Vagina (tissue), 2 donors: ENCODE data around the gene SLC7A11. TPM values are rescaled to one million over a fixed set of nuclear protein-coding genes. Genes with fewer than 3 reads are reported as not detected.

Experiments
- DNase-seq, 2 donors: peaks; one replicate each; pipeline ENCODE4 v3.0.0-alpha.2; 2017; ENCODE audit errors: extremely low spot score in 2 of 2
- H3K27ac ChIP-seq: fragments of 200-600 bp; sonication (generic); one replicate; pipeline ENCODE4 v1.5.1; 2019
- H3K27me3 ChIP-seq: fragments of 200-600 bp; sonication (generic); one replicate; pipeline ENCODE4 v1.5.1; 2019
- H3K36me3 ChIP-seq, 2 donors: fragments of 200-600 bp; sonication (generic); one replicate each; pipeline ENCODE4 v1.5.1; 2017 to 2019
- H3K4me1 ChIP-seq: fragments of 200-600 bp; sonication (generic); one replicate; pipeline ENCODE4 v1.5.1; 2019
- H3K4me3 ChIP-seq, 2 donors: fragments of 200-600 bp; sonication (generic); 1 replicate in 1 of 2; 2 replicates in 1 of 2; pipeline ENCODE4 v1.5.1; 2016 to 2019
- H3K9me3 ChIP-seq: fragments of 200-600 bp; sonication (generic); one replicate; pipeline ENCODE4 v1.5.1; 2019
- POLR2A ChIP-seq, 2 donors: fragments of 450-650 bp; IDR thresholded peaks; one replicate each; pipeline ENCODE4 v1.6.1; 2017; ENCODE audit warnings: antibody characterized with exemption in 2 of 2, mild to moderate bottlenecking in 2 of 2, moderate library complexity in 2 of 2
- POLR2AphosphoS5 ChIP-seq, 2 donors: sonication (generic); formaldehyde crosslinking; IDR thresholded peaks; one replicate each; pipeline ENCODE4 v1.9.0; 2017; ENCODE audit warnings: antibody characterized with exemption in 2 of 2, mild to moderate bottlenecking in 2 of 2, low read depth in 1 of 2; ENCODE audit not compliant: insufficient read depth in 1 of 2
- intact Hi-C: fragments of 100-400 bp; cut with DNase I; formaldehyde crosslinking; loops from one replicate; pipeline ENCODE4 v1.15.1; 2023
- total RNA-seq: library from RNA; depleted of rRNA; stranded (reverse); fragments of >200 nt; gene quantifications from one replicate; pipeline ENCODE4 v1.2.3, GENCODE V29; 2016
- TF ChIP-seq, protein P1 (sequence below), 3 experiments: fragments of 450-650 bp in 2 of 3; fragments of 200-600 bp in 1 of 3; sonication (generic) in 1 of 3; IDR thresholded peaks; one replicate each; pipeline ENCODE4 v1.5.1; 2017 to 2019; ENCODE audit warnings: antibody characterized with exemption in 3 of 3, mild to moderate bottlenecking in 2 of 3, moderate library complexity in 2 of 3

The SLC7A11 gene
- total RNA-seq, 1 donor from 2014 or later, result 1.5 TPM

DNA sequence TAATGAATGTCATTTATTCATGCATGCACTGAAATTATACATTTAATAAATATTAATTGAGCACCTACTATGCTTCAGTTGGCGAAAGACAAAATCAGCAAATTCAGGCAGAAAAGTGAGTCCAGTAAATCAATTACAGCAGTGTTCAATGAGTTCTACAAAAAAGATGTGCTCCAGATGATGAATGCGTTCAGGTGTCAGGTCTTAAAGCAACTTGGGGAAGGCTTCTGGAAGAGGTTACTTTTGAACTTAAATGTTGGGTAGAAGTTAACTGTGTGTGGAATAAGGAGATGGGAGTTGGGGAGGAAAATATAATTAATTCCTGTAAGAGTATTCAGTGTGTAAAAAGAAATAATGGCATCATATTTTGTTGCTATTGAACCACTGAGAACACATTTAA is 79.0 kb downstream of the SLC7A11 start:
- Histone ChIP-seq H3K36me3 (no peaks in the 10 kb centered on the region), H3K27me3 (no peaks in the 10 kb centered on the region), H3K9me3 (no peaks in the 10 kb centered on the region), H3K4me1 (no peaks in the 10 kb centered on the region), H3K4me3 (no peak overlapping the region), H3K27ac (no peak overlapping the region)
- TF ChIP-seq POLR2AphosphoS5 (IDR thresholded peaks at IDR 0.05; ENCODE audit: insufficient read depth in 1 of 2, low read depth in 1 of 2) (no peak), POLR2A (IDR thresholded peaks at IDR 0.05) (no peak)
- TF ChIP-seq, protein P1, sequence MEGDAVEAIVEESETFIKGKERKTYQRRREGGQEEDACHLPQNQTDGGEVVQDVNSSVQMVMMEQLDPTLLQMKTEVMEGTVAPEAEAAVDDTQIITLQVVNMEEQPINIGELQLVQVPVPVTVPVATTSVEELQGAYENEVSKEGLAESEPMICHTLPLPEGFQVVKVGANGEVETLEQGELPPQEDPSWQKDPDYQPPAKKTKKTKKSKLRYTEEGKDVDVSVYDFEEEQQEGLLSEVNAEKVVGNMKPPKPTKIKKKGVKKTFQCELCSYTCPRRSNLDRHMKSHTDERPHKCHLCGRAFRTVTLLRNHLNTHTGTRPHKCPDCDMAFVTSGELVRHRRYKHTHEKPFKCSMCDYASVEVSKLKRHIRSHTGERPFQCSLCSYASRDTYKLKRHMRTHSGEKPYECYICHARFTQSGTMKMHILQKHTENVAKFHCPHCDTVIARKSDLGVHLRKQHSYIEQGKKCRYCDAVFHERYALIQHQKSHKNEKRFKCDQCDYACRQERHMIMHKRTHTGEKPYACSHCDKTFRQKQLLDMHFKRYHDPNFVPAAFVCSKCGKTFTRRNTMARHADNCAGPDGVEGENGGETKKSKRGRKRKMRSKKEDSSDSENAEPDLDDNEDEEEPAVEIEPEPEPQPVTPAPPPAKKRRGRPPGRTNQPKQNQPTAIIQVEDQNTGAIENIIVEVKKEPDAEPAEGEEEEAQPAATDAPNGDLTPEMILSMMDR (IDR thresholded peaks at IDR 0.05), result no peak
- intact Hi-C loops, result no loop called here
- DNase-seq, result no peak

DNA sequence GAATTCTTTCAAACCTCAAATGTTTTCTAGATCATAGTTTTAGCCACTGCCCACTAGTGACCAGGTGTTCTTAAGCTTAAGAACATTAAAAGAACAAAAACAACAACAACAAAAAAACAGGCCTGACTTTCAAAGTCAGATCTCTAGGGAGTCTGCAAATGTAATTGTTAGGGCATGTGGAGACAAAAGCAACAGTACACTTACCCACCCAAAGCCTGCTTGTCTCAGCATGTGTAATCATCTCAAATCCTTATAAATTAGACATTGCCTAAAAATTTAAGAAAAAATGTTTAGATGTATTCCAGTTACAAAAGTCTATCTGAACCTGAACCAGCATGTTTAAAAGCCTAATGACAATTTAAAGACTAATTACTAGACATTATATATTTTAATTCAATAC is 79.9 kb downstream of the SLC7A11 start:
- no peaks in the 10 kb centered on the region for H3K9me3 ChIP-seq
- H3K4me3 ChIP-seq, result no peak overlapping the region

DNA sequence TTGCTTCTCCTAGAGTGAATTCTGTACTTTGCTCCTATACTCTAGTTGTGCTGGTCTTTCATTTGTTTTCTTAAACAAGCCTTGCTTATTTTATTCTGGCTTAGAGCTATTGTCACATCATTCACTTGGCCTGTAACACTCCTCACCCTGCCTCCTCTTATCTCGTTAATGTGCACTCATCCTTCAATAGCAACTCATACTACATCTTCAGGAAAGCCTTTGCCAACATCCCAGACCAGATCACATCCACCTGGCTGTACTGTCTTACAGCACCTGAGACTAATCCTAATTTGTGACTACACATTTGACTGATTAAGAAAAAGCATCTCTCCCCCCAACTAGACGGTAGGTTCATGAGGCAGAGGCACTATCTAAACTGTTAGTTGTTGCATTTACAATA is 80.8 kb downstream of the SLC7A11 start:
- intact Hi-C loops, result no loop called here
- H3K27me3 ChIP-seq, result no peaks in the 10 kb centered on the region
- H3K36me3 ChIP-seq, result no peaks in the 10 kb centered on the region
- H3K4me3 ChIP-seq, result no peak overlapping the region
- H3K27ac ChIP-seq, result no peak overlapping the region
- TF ChIP-seq, protein P1 (IDR thresholded peaks at IDR 0.05), result no peak
- no peak for TF ChIP-seq POLR2AphosphoS5 (IDR thresholded peaks at IDR 0.05; ENCODE audit: insufficient read depth in 1 of 2, low read depth in 1 of 2)
- no peak for TF ChIP-seq POLR2A (IDR thresholded peaks at IDR 0.05)
- no peaks in the 10 kb centered on the region for H3K4me1 ChIP-seq
- DNase-seq, result no peak
- H3K9me3 ChIP-seq, result no peaks in the 10 kb centered on the region

More for the DNA sequence above, 79.9 kb downstream of the SLC7A11 start:
- H3K36me3 ChIP-seq, result no peaks in the 10 kb centered on the region
- TF ChIP-seq, protein P1 (IDR thresholded peaks at IDR 0.05), result no peak
- no peak for TF ChIP-seq POLR2AphosphoS5 (IDR thresholded peaks at IDR 0.05; ENCODE audit: insufficient read depth in 1 of 2, low read depth in 1 of 2)
- no peak for TF ChIP-seq POLR2A (IDR thresholded peaks at IDR 0.05)
- H3K4me1 ChIP-seq, result no peaks in the 10 kb centered on the region
- intact Hi-C loops, result no loop called here
- no peak for DNase-seq
- H3K27ac ChIP-seq, result no peak overlapping the region
- no peaks in the 10 kb centered on the region for H3K27me3 ChIP-seq

DNA sequence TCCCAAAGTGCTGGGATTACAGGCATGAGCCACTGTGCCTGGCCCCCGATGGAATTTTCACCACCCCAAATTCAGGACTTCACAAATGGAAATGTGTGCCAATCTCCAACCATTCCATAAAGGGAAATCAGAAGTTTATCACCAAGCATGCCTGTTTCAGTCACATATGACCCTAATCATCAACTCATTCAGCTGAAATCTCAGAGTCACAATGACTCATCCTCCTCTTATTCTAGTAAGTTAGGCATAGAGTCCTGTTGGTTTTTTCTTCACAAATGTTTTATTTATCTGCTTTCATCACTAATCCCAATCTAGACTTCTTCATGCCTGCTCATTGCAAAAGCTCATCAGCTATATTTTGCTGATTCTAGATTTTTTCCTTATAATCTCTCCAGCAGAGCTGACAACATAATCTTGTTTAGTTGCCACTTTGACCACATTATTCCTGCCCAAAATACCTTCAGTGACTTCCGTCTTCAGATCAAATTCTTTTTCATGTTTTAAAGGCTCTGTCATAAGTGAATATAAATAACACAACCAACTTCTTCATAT is 83.3 kb downstream of the SLC7A11 start:
- intact Hi-C loops, result no loop called here
- H3K9me3 ChIP-seq, result no peaks in the 10 kb centered on the region
- no peaks in the 10 kb centered on the region for H3K27me3 ChIP-seq
- TF ChIP-seq POLR2AphosphoS5 (IDR thresholded peaks at IDR 0.05; ENCODE audit: insufficient read depth in 1 of 2, low read depth in 1 of 2) (no peak), POLR2A (IDR thresholded peaks at IDR 0.05) (no peak)
- TF ChIP-seq, protein P1 (IDR thresholded peaks at IDR 0.05), result no peak
- H3K4me3 ChIP-seq, result no peak overlapping the region
- DNase-seq, result no peak
- H3K27ac ChIP-seq, result no peak overlapping the region
- H3K4me1 ChIP-seq, result no peaks in the 10 kb centered on the region
- no peaks in the 10 kb centered on the region for H3K36me3 ChIP-seq

DNA sequence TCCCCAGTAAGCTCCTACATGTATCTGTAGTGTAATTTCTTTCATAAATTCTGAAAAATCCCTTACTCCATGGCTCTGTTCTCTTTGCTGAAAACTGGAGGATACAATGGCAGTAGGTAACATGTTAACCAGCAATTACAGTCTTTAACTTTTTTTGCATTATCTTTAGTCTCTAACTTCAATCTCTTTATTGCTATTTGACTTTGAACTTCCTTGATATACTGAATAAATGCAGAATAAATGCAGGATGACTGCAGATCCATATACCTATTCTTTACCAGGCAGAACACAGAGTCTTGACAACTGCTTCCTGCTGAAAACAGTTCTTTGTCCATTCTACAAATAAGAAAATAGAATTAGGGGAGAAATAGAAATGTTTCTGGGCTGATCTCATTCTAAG is 101.3 kb downstream of the SLC7A11 start:
- intact Hi-C loops, result no loop called here
- Histone ChIP-seq H3K4me1 (no peaks in the 10 kb centered on the region), H3K36me3 (no peaks in the 10 kb centered on the region), H3K27me3 (no peaks in the 10 kb centered on the region), H3K4me3 (no peak overlapping the region), H3K27ac (no peak overlapping the region), H3K9me3 (no peaks in the 10 kb centered on the region)
- DNase-seq, result no peak
- no peak for TF ChIP-seq POLR2A (IDR thresholded peaks at IDR 0.05)
- TF ChIP-seq, protein P1 (IDR thresholded peaks at IDR 0.05), result no peak
- TF ChIP-seq POLR2AphosphoS5 (IDR thresholded peaks at IDR 0.05; ENCODE audit: insufficient read depth in 1 of 2, low read depth in 1 of 2), result no peak
